OCI-LY1 (cell line): Measurements from ENCODE around the gene IGLON5.

Experiments used
- H2AFZ ChIP-seq: fragments of 200-600 bp; sonication (generic), shearing (Covaris generic); 2 replicates; pipeline ENCODE4 v1.6.0; 2014; ENCODE audit warnings: antibody characterized with exemption, mild to moderate bottlenecking, low read length
- H3F3A ChIP-seq: fragments of 200-600 bp; sonication (generic), shearing (Covaris generic); 2 replicates; pipeline ENCODE4 v1.6.0; 2014; ENCODE audit warnings: mild to moderate bottlenecking, antibody characterized with exemption, low read length, moderate library complexity; ENCODE audit not compliant: insufficient read depth
- H3K27ac ChIP-seq: fragments of 200-600 bp; sonication (generic); 2 replicates; pipeline ENCODE4 v1.5.1; 2014; ENCODE audit warnings: low read length, mixed run types, mild to moderate bottlenecking, low read depth; ENCODE audit not compliant: poor library complexity, severe bottlenecking
- H3K27me3 ChIP-seq: fragments of 200-600 bp; sonication (generic); 2 replicates; pipeline ENCODE4 v1.6.0; 2014; ENCODE audit warnings: antibody characterized with exemption, mild to moderate bottlenecking, low read length, moderate library complexity; ENCODE audit not compliant: insufficient read depth
- H3K36me3 ChIP-seq: fragments of 200-600 bp; sonication (generic); 2 replicates; pipeline ENCODE4 v1.6.1; 2014; ENCODE audit warnings: mild to moderate bottlenecking, antibody characterized with exemption, low read length, moderate library complexity, mixed read lengths; ENCODE audit not compliant: insufficient read depth
- H3K4me1 ChIP-seq: fragments of 200-600 bp; sonication (generic); 2 replicates; pipeline ENCODE4 v1.5.1; 2014; ENCODE audit warnings: mild to moderate bottlenecking, low read length, moderate library complexity; ENCODE audit not compliant: insufficient read depth, severe bottlenecking
- H3K4me2 ChIP-seq: fragments of 200-600 bp; sonication (generic), shearing (Covaris generic); 2 replicates; pipeline ENCODE4 v1.6.1; 2014; ENCODE audit warnings: low read length
- H3K4me3 ChIP-seq: fragments of 200-600 bp; sonication (generic); 2 replicates; pipeline ENCODE4 v1.5.1; 2014; ENCODE audit warnings: low read length, low read depth, mild to moderate bottlenecking, mixed read lengths; ENCODE audit not compliant: poor library complexity, severe bottlenecking
- H3K79me2 ChIP-seq: fragments of 200-600 bp; shearing (Covaris generic); 2 replicates; pipeline ENCODE4 v1.6.1; 2016; ENCODE audit warnings: mixed run types, low read length, mixed read lengths; ENCODE audit not compliant: insufficient read depth
- H3K9ac ChIP-seq: fragments of 200-600 bp; sonication (generic), shearing (Covaris generic); 2 replicates; pipeline ENCODE4 v1.6.1; 2014; ENCODE audit warnings: mild to moderate bottlenecking, low read length, mixed read lengths
- H3K9me2 ChIP-seq: fragments of 200-600 bp; sonication (generic), shearing (Covaris generic); 2 replicates; pipeline ENCODE4 v1.6.1; 2014; ENCODE audit warnings: low read depth, mild to moderate bottlenecking, low read length, mixed read lengths
- H3K9me3 ChIP-seq: fragments of 200-600 bp; shearing (Covaris generic); 2 replicates; pipeline ENCODE4 v1.6.1; 2014; ENCODE audit warnings: low read length, mixed read lengths
- H4K20me1 ChIP-seq: fragments of 200-600 bp; sonication (generic), shearing (Covaris generic); 2 replicates; pipeline ENCODE4 v1.6.0; 2016; ENCODE audit warnings: mild to moderate bottlenecking, low read length; ENCODE audit not compliant: insufficient read depth
- CTCF ChIP-seq: fragments of 200-600 bp; sonication (generic), shearing (Covaris generic); IDR thresholded peaks from 2 replicates; pipeline ENCODE4 v1.5.1; 2017; ENCODE audit warnings: mild to moderate bottlenecking, antibody characterized with exemption, low read length, moderate library complexity, mixed read lengths
- EZH2 ChIP-seq: fragments of 200-600 bp; sonication (generic), shearing (Covaris generic); IDR thresholded peaks from 2 replicates; pipeline ENCODE4 v1.8.0; 2017; ENCODE audit warnings: borderline replicate concordance, mixed run types, mild to moderate bottlenecking, antibody characterized with exemption, low read length, moderate library complexity, mixed read lengths

IGLON5 gene

GRCh38 chr19:51342631-51343569 is 31.5 kb downstream of the IGLON5 start:
- H3K36me3 ChIP-seq, result peaks cover 30% of the 10 kb centered on the region
- no peak overlapping the region for H2AFZ ChIP-seq
- TF ChIP-seq EZH2 (no peak), CTCF (no peak)
- H3K4me2 ChIP-seq, result no peak overlapping the region
- H3K9ac ChIP-seq, result no peak overlapping the region
- H3K9me2 ChIP-seq, result no peaks in the 10 kb centered on the region
- H3F3A ChIP-seq, result no peaks in the 10 kb centered on the region
- no peaks in the 10 kb centered on the region for H3K27me3 ChIP-seq
- H3K79me2 ChIP-seq, result no peaks in the 10 kb centered on the region
- H3K27ac ChIP-seq, result no peak overlapping the region
- peaks cover 10% of the 10 kb centered on the region for H3K4me1 ChIP-seq
- H3K4me3 ChIP-seq, result no peak overlapping the region
- H3K9me3 ChIP-seq, result no peaks in the 10 kb centered on the region
- H4K20me1 ChIP-seq, result no peaks in the 10 kb centered on the region

- Histone ChIP-seq H2AFZ (no peak overlapping the region), H3F3A (no peaks in the 10 kb centered on the region)
- TF ChIP-seq CTCF (no peak), EZH2 (no peak)
Observed at GRCh38 chr19:51345076-51345620, 33.7 kb downstream of the IGLON5 start.

GRCh38 chr19:51346742-51347141 is 35.3 kb downstream of the IGLON5 start:
- peaks cover 54% of the 10 kb centered on the region for H3K36me3 ChIP-seq
- no peak overlapping the region for H2AFZ ChIP-seq
- H3K9me2 ChIP-seq, result no peaks in the 10 kb centered on the region

More at GRCh38 chr19:51345076-51345620, 33.7 kb downstream of the IGLON5 start:
- Histone ChIP-seq H4K20me1 (no peaks in the 10 kb centered on the region), H3K4me2 (no peak overlapping the region), H3K9me2 (no peaks in the 10 kb centered on the region), H3K4me3 (no peak overlapping the region), H3K79me2 (no peaks in the 10 kb centered on the region), H3K36me3 (peaks cover 41% of the 10 kb centered on the region), H3K27ac (no peak overlapping the region), H3K27me3 (no peaks in the 10 kb centered on the region), H3K4me1 (no peaks in the 10 kb centered on the region), H3K9ac (no peak overlapping the region), H3K9me3 (no peaks in the 10 kb centered on the region)

More at GRCh38 chr19:51346742-51347141, 35.3 kb downstream of the IGLON5 start:
- H3K4me2 ChIP-seq, result no peak overlapping the region
- H4K20me1 ChIP-seq, result no peaks in the 10 kb centered on the region
- H3K27ac ChIP-seq, result no peak overlapping the region
- H3F3A ChIP-seq, result no peaks in the 10 kb centered on the region
- no peak overlapping the region for H3K9ac ChIP-seq
- no peaks in the 10 kb centered on the region for H3K4me1 ChIP-seq
- peak; percentile 16; the same call in 1 of the 2 replicates for TF ChIP-seq CTCF
- TF ChIP-seq EZH2, result no peak
- no peaks in the 10 kb centered on the region for H3K27me3 ChIP-seq
- no peaks in the 10 kb centered on the region for H3K9me3 ChIP-seq
- H3K4me3 ChIP-seq, result no peak overlapping the region
- H3K79me2 ChIP-seq, result no peaks in the 10 kb centered on the region
